ENCODE data around the gene BACH2. TPM values are rescaled to one million over a fixed set of nuclear protein-coding genes. Genes with fewer than 3 reads are reported as not detected.

BACH2 gene
- total and polyA plus RNA-seq, 2 of the 4 experiments (the other 2 are of a cell fraction): 1.3 to 1.4 TPM

- peaks cover 10% of the 10 kb centered on the region for H3K4me1 ChIP-seq (ENCODE audit: control insufficient read depth, insufficient read depth, low read length)
- H2BK15ac ChIP-seq (ENCODE audit: low read depth, low read length): no peak overlapping the region
- no peak overlapping the region for H2AK5ac ChIP-seq (ENCODE audit: low read depth, low read length)
- H3K36me3 ChIP-seq (ENCODE audit: control insufficient read depth, insufficient read depth, low read length): no peaks in the 10 kb centered on the region
- no peak overlapping the region for H3K4ac ChIP-seq (ENCODE audit: low read depth, low read length)
- no peak overlapping the region for H2BK120ac ChIP-seq (ENCODE audit: low read depth, low read length)
- H3K4me2 ChIP-seq (ENCODE audit: low read depth, low read length): no peak overlapping the region
- no peaks in the 10 kb centered on the region for H3K79me1 ChIP-seq (ENCODE audit: low read depth in 1 of 2, low read length in 2 of 2)
- no peak overlapping the region for H2BK5ac ChIP-seq (ENCODE audit: low read depth, low read length, poor library complexity, severe bottlenecking)
- no peak overlapping the region for H4K91ac ChIP-seq (ENCODE audit: insufficient read depth, low read depth, low read length)
- dilution Hi-C loops (cut with HindIII; ENCODE audit: low sequenced_read_pairs, unreplicated experiment) (no loop called here), in situ Hi-C loops (cut with MboI; ENCODE audit: low sequenced_read_pairs) (loop anchor here (10.0 kb wide), 2 partner anchors 119 to 201 kb away; partner anchors contain the start of gene BACH2), intact Hi-C loops (cut with micrococcal nuclease) (no loop called here)
- H4K8ac ChIP-seq (ENCODE audit: low read depth in 2 of 2, low read length in 2 of 2): no peak overlapping the region
- CTCF ChIA-PET: interaction anchor here (0.8 kb wide), 1 partner anchor 15 kb away, joined by 3 read pairs; no protein-coding TSS in a partner anchor
- no TSS peak for BruUV-seq (replicated peaks)
- H3K4me3 ChIP-seq (ENCODE audit: insufficient read depth, low read depth, low read length): no peak overlapping the region
- H2BK20ac ChIP-seq (ENCODE audit: low read depth, low read length): no peak overlapping the region
- no CpG with 5 or more reads among the region's 3 CpGs for WGBS, 2 experiments (ENCODE audit: extremely low coverage in 2 of 2, insufficient read length in 1 of 2)
- no peak overlapping the region for H3K14ac ChIP-seq (replicated peaks; ENCODE audit: low read depth, low read length)
- no peak overlapping the region for H3K9ac ChIP-seq (ENCODE audit: low read depth, low read length)
- no peak overlapping the region for H2AK9ac ChIP-seq (replicated peaks; ENCODE audit: low read depth, low read length, poor library complexity)
- ATAC-seq (ENCODE audit: low read depth): no peak
- no peak overlapping the region for H2AFZ ChIP-seq (replicated peaks; ENCODE audit: low read length, poor library complexity)
- H4K5ac ChIP-seq (ENCODE audit: low read depth, low read length): no peak overlapping the region
- TF ChIP-seq BHLHE40 (IDR thresholded peaks at IDR 0.05; ENCODE audit: low read depth, low read length) (no peak), NFE2L2 (IDR thresholded peaks at IDR 0.05; ENCODE audit: low read depth, low read length) (no peak), ELK1 (IDR thresholded peaks at IDR 0.05; ENCODE audit: borderline replicate concordance, low read depth, low read length) (no peak), USF2 (IDR thresholded peaks at IDR 0.05; ENCODE audit: low read depth, low read length) (no peak), RCOR1 (IDR thresholded peaks at IDR 0.05; ENCODE audit: insufficient replicate concordance, low read length) (no peak), SMC3 (IDR thresholded peaks at IDR 0.05; ENCODE audit: low read depth, low read length) (no peak), MAZ (IDR thresholded peaks at IDR 0.05; ENCODE audit: borderline replicate concordance, low read depth, low read length) (no peak), FOS (IDR thresholded peaks at IDR 0.05; ENCODE audit: low read depth, low read length) (no peak), MAFK (IDR thresholded peaks at IDR 0.05; ENCODE audit: low read depth, low read length) (no peak), RAD21 (IDR thresholded peaks at IDR 0.05; ENCODE audit: low read length) (no peak), POLR2A (IDR thresholded peaks at IDR 0.05; ENCODE audit: low read depth, low read length) (no peak), CEBPB (IDR thresholded peaks at IDR 0.05; ENCODE audit: low read depth, low read length) (no peak), CTCF (conservative IDR thresholded peaks at IDR 0.05; ENCODE audit: low read depth, low read length) (no peak), MXI1 (IDR thresholded peaks at IDR 0.05; ENCODE audit: borderline replicate concordance, low read depth, low read length) (no peak), RFX5 (IDR thresholded peaks at IDR 0.05; ENCODE audit: low read depth, low read length) (no peak), CHD1 (IDR thresholded peaks at IDR 0.05; ENCODE audit: low read depth, low read length) (no peak)
- H3K23ac ChIP-seq (ENCODE audit: low read depth, low read length): no peak overlapping the region
- no peaks in the 10 kb centered on the region for H3K9me3 ChIP-seq (ENCODE audit: control insufficient read depth, insufficient read depth, low read length)
- no peak overlapping the region for H3K56ac ChIP-seq (ENCODE audit: extremely low read depth, insufficient read depth, low read length)
- H3K27me3 ChIP-seq (ENCODE audit: control insufficient read depth, insufficient read depth, low read length): no peaks in the 10 kb centered on the region
- no peak overlapping the region for H3K27ac ChIP-seq (ENCODE audit: insufficient read depth, low read length)
- H3K9me1 ChIP-seq (ENCODE audit: insufficient read depth, low read length): peaks cover 13% of the 10 kb centered on the region
- no peaks in the 10 kb centered on the region for H4K20me1 ChIP-seq (ENCODE audit: insufficient read depth, low read length)
- DNase-seq: no peak
- H3K18ac ChIP-seq (ENCODE audit: low read depth, low read length): no peak overlapping the region
- POLR2A ChIA-PET (ENCODE audit: unreplicated experiment): no interaction called here
These were observed 203.0 kb downstream of the BACH2 start for GRCh38 chr6:90093558-90094073.
